GM19023 (cell line): Measurements from ENCODE around the gene SRC.

Experiments
- ATAC-seq: cut with Tn5 transposase; IDR thresholded peaks from one replicate; pipeline ENCODE4 v1.9.1; 2021; ENCODE audit warnings: mild to moderate bottlenecking, moderate library complexity; ENCODE audit not compliant: unreplicated experiment

The SRC gene

DNA sequence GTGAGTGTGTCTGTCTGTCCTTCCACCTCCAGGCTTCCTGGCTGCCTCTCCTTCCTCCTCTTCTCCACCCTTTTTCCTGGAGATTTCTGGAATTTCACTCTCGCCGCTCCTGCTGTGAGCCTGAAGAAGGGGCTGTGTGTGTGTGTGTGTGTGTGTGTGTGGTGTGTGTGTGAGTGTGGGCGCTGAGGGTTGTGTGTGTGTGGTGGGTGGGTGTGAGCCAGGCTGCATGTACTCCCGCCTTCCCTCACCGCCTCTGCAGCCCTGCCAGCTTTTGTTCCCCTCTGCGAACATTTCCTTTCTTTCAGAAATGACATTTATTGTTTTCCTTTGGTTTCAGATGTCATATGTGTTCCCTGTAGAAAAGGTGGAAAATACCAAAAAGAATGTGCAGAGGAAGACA is 76.0 kb downstream of the SRC start:
- ATAC-seq, result no peak

- ATAC-seq, result no peak
These were observed 76.9 kb downstream of the SRC start for GRCh38 chr20:37422791-37423286.

- no peak for ATAC-seq
These were observed 77.6 kb downstream of the SRC start for GRCh38 chr20:37423545-37423944.

DNA sequence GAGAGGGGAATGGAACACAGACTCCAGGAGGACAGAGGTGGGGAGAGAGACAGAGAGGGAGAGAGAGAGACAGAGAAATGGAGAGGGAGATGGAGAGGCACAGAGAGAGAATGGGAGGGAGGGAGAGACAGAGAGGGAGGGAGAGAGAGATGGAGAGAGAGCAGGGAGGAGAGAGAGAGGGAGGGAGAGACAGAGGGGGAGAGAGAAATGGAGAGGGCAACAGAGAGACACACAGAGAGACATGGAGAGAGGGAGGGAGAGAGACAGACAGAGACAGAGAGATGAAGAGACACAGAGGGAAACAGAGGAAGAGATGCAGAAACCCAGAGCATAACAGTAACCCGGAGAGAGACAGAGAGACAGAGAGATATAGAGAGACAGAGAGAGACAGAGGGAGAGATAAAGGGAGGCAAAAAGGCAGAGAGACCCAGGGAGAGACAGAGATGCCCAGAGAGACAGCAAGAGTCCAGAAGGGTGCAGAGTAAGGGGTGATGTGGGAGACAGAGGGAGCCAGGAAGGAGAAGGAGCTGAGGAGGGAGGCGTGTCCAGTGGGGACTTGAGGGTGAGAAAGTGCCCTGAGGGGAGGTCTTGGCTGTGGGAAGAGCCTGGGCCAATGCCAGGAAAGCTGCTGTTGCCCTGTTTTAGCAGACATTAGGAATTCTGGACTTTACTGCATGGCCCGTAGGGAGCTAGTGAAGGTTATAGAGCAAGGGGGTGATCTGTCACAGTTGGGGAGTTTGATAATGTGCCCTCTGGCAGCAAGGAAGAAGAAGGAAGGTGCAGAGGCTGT is 78.3 kb downstream of the SRC start:
- ATAC-seq, result no peak

GRCh38 chr20:37425103-37425625 is 79.2 kb downstream of the SRC start:
- no peak for ATAC-seq

GRCh38 chr20:37426106-37426505 is 80.2 kb downstream of the SRC start:
- ATAC-seq, result no peak

DNA sequence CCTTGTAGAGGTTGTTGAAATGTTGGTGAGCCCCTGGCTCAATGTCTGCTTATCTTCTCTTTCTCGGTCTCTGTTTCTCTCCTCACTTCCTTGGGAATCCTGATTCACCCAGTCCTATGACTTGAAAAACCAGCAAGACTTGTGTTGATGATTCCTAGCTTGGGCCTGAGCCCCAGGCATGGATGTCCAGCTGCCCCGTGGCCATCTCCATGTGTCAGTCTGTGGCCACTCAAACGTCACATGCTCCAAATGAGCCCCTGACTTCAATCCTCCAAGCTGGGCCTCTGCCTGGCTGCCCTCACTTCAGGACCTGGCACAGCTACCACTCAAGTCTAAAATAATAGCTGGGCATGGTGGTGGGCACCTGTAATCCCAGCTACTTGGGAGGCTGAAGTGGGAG is 81.0 kb downstream of the SRC start:
- no peak for ATAC-seq

- no peak for ATAC-seq
These were observed 84.1 kb downstream of the SRC start for GRCh38 chr20:37430044-37430443.

DNA sequence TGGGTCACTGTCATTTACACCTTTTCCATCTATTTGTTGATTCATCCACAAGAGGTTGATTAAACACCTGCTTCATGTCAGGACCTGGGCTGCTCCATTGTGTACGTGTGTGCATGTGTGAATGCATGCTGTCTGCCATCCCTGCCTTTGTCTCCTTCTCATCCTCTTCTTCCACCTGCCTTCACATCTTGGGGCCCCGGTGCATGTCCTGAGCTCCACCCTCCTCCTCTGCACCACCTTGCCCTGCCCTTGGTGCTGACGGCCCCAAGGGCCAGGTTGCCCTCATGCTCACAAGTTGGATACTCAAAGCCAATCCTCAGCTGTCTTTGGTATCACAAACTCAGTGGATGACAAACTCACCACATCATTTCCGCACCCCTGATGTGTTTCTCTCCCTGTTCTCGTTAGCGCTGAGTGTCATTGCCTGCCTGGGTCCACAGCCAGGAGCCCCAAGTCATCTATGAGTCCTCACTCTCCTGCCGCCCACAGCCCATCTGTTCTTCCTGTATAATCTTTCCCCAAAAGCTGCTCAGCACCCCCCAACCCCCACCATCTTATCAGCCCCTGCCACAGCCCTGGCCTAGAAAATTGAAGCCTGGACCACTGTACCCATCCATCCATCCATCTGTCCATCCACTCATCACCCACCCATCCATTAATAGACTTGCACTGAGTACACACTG is 85.0 kb downstream of the SRC start:
- ATAC-seq, result no peak

DNA sequence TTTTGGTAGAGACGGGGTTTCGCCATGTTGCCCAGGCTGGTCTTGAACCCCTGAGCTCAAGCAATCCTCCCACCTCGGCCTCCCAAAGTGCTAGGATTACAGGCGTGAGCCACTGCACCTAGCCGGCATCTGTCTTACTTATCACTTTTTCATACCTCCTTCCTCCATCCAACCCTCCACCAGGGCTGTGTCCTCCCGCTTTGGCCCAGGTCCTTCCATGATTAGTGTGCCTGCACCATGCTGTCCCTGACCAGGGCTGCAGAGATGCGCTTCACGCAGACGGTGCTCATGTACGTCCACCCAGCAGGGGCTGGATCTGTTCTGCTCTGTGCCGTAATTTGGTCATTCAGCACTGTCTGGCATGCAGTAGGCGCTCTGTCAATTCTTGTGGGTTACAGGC is 85.8 kb downstream of the SRC start:
- ATAC-seq, result no peak

DNA sequence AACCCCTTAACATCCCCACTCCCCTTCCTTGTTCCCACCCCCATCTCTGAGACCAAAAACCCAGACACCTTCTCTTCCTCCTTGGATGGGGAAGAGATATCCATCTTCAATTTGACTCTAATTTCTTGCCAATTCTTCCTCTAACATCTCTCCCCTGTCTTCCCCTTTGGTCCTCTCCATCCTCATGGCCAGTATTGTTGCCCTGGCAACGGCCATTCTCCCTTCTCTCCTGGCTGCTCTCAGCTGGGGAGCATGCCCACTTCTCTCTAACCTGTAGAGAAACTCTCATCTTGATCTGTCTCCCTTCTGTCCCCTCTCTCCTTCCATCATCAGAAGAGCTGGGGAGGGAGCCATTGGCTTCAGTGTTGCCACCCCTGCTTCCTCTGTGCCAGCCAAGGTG is 86.7 kb downstream of the SRC start:
- no peak for ATAC-seq

GRCh38 chr20:37435607-37436006 is 89.7 kb downstream of the SRC start:
- no peak for ATAC-seq

- ATAC-seq, result no peak
These were observed 90.7 kb downstream of the SRC start for GRCh38 chr20:37436527-37437186.

DNA sequence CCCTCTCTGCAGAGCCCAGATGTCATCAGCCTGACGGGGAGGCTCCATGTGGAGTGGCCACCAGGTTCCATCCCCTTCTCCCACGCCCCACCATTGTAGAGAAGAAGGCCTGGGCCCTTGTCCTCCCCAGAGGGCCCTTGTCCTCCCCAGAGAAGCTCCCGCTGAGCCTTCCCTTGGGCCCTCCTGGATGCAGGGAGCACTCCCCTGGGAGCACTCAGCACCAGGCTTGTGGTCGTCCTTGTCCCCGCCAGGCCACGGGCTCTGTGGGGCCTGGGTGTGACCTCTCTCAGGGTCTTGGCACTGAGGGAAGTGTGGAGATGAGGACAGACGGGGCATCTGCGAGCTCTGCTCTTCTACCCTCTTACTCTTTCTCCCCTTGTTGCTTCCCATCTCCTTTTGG is 91.7 kb downstream of the SRC start:
- no peak for ATAC-seq

GRCh38 chr20:37438464-37439222 is 92.7 kb downstream of the SRC start:
- no peak for ATAC-seq

DNA sequence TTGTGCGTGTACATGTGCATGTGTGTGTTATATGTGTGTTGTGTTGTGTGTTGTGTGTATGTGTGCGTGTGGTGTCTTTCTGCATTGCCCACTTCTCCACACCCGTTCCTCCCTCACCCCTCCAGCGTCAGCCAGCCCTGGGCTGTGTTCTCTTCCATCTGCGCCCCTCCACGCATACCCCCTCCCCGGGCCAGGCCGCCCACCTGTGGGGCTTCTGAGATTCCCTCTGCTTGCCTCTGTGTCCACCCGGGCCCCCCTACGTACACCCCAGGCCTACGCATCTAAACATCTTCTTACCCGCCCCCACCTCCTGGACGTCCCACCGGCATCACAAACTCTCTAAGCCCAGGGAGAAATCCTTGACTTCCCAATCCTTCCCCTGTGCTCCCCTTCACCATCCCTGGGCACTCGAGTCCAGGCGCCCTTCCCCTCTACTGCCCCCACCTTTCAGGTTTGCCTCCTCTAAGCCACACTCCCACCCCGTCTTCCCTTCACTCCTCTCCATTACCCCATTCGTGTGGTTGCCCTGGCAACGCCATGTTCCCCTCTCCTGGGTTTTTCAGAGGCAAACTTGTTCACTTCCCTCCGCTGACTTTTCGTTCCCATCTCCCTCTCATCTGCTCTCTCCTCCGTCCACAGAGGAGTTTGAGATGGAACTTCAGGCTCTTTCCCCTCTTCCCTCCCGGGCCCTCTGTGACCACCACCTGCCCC is 93.4 kb downstream of the SRC start:
- ATAC-seq, result no peak

DNA sequence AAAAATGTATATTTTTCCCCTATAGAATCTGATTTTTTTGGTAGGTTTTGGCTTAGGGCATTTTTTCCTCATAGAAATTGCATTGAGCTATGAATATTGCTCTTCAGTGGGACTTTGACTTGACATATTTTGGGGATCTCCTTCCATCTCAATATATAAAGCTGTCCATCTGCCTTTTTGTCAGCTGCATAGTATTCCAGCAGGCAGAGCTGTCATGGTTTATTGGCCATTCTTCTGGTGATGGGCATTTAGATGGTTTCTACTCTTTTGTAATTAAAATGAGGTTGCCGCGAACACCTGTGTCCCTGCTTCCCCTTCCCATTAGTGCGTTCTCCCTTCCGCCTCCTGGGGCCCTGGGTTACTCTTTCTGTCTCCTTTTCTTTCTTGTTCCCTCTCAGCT is 95.1 kb downstream of the SRC start:
- ATAC-seq, result no peak

- no peak for ATAC-seq
These were observed 96.6 kb downstream of the SRC start for GRCh38 chr20:37442547-37442946.

GRCh38 chr20:37442986-37443385 is 97.0 kb downstream of the SRC start:
- ATAC-seq, result no peak

GRCh38 chr20:37443596-37443995 is 97.7 kb downstream of the SRC start:
- no peak for ATAC-seq
